Neutrophil (primary cell): ENCODE measurements around the gene SLC33A1.

Experiments used
- H3K27ac ChIP-seq: fragments of 200-600 bp; sonication (generic); 2 replicates; pipeline ENCODE4 v1.5.1; 2016; ENCODE audit warnings: mild to moderate bottlenecking, moderate library complexity
- H3K27me3 ChIP-seq: fragments of 200-600 bp; sonication (generic); 2 replicates; pipeline ENCODE4 v1.6.0; 2016; ENCODE audit warnings: mild to moderate bottlenecking
- H3K36me3 ChIP-seq: fragments of 200-600 bp; sonication (generic); 2 replicates; pipeline ENCODE4 v1.5.1; 2017
- H3K4me1 ChIP-seq, 2 experiments: fragments of 200-600 bp in 1 of 2; sonication (generic) in 1 of 2; 1 replicate in 1 of 2; 2 replicates in 1 of 2; pipeline versions ENCODE4 v1.5.1 to v1.6.1; 2013 to 2016; ENCODE audit warnings: low read depth in 1 of 2, low read length in 1 of 2, mild to moderate bottlenecking in 1 of 2, moderate library complexity in 1 of 2; ENCODE audit not compliant: control insufficient read depth in 1 of 2, insufficient read depth in 1 of 2
- H3K4me3 ChIP-seq, 2 experiments: fragments of 200-600 bp in 1 of 2; sonication (generic) in 1 of 2; 1 replicate in 1 of 2; 2 replicates in 1 of 2; pipeline ENCODE4 v1.5.1; 2013 to 2016; ENCODE audit warnings: low read depth in 1 of 2, low read length in 1 of 2, mild to moderate bottlenecking in 1 of 2, moderate library complexity in 1 of 2
- H3K9me3 ChIP-seq: fragments of 200-600 bp; sonication (generic); 2 replicates; pipeline ENCODE4 v1.5.1; 2016
- TF ChIP-seq, protein P1 (sequence below): fragments of 200-600 bp; sonication (generic); IDR thresholded peaks from 2 replicates; pipeline ENCODE4 v1.5.1; 2016; ENCODE audit warnings: antibody characterized with exemption

The SLC33A1 gene

DNA sequence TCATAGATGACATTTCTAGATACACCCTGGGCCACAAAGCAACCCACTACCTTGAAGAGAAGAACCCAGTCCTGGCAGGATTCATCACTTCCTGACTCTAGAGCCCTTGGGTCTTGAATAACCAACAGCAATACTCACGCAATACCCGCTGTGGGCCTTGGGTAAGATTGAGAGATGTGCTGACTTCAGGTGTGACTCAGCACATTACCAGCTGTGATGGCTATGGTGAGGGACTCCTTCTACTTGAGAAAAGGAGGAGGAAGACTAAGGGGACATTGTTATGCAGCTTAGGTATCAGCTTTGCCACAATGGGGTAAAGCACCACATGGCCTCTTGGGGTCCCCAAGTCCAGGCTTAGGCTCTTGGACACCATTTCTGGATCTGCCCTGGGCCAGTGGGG, 63.0 kb downstream of the SLC33A1 start:
- Histone ChIP-seq H3K9me3 (no peaks in the 10 kb centered on the region), H3K4me1 (peaks cover 9 to 16% of the 10 kb centered on the region in 2 experiments), H3K27me3 (no peaks in the 10 kb centered on the region), H3K36me3 (no peaks in the 10 kb centered on the region), H3K27ac (peak overlapping the region; percentile 59), H3K4me3 (no peak overlapping the region)
- TF ChIP-seq, protein P1, sequence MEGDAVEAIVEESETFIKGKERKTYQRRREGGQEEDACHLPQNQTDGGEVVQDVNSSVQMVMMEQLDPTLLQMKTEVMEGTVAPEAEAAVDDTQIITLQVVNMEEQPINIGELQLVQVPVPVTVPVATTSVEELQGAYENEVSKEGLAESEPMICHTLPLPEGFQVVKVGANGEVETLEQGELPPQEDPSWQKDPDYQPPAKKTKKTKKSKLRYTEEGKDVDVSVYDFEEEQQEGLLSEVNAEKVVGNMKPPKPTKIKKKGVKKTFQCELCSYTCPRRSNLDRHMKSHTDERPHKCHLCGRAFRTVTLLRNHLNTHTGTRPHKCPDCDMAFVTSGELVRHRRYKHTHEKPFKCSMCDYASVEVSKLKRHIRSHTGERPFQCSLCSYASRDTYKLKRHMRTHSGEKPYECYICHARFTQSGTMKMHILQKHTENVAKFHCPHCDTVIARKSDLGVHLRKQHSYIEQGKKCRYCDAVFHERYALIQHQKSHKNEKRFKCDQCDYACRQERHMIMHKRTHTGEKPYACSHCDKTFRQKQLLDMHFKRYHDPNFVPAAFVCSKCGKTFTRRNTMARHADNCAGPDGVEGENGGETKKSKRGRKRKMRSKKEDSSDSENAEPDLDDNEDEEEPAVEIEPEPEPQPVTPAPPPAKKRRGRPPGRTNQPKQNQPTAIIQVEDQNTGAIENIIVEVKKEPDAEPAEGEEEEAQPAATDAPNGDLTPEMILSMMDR, result no peak

DNA sequence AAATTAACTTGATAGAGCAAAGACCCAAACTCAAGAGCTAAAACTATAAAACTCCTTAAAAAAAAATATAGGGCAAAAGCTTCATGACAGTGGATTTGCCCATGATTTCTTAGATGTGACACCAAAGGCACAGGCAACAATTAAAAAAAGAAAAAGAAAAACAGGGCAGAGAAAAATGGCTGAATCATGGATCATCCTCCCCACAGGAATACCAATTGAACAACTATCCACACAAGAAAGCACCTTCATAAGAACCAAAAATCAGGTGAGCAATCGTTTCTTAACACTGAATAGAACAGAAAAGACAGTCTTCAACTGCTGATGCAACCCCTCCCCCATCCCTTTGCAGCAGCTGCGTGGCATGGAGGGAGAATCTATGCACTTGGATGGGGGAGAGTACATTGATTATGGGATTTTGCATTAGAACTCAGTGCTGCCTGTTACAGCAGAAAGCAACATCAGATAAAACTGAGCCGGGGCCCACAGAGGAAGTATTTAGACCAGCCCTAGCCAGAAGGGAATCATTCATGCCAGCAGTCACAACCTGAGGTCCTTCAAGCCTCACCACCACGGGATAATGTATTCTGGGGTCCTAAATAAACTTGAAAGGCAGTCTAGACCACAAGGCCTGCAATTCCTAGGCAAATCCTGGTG, 63.8 kb downstream of the SLC33A1 start:
- Histone ChIP-seq H3K27me3 (no peaks in the 10 kb centered on the region), H3K4me3 (no peak overlapping the region), H3K9me3 (no peaks in the 10 kb centered on the region), H3K36me3 (no peaks in the 10 kb centered on the region), H3K4me1 (peaks cover 9 to 16% of the 10 kb centered on the region in 2 experiments), H3K27ac (peak overlapping the region; percentile 59)
- TF ChIP-seq, protein P1, result no peak

DNA sequence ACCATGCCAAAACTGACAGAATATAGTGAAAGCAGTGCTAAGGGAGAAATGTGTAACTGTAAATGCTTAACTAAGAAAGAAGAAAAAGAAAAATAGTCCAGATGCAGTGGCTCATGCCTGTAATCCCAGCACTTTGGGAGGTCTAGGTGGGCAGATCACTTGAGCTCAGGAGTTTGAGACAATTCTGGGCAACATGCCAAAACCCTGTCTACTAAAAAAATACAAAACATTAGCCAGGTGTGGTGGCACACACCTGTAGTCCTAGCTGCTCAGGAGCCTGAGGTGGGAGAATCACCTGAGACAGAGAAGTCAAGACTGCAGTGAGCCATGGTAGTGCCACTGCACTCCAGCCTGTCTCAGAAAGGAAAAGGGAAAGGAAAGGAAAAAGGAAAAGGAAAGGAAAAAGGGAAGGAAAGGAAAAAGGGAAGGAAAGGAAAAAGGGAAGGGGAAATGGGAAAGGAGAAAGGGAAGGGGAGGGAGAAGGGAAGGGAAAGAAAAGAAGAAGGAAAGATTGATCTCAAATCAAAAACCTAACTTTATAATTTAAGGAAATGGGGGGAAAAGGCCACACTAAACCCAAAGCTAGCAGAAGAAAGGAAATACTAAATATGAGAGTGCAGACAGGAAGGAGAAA, 68.4 kb downstream of the SLC33A1 start:
- Histone ChIP-seq H3K36me3 (no peaks in the 10 kb centered on the region), H3K4me3 (no peak overlapping the region), H3K9me3 (no peaks in the 10 kb centered on the region), H3K4me1 (peaks cover 3 to 8% of the 10 kb centered on the region in 2 experiments), H3K27ac (no peak overlapping the region), H3K27me3 (no peaks in the 10 kb centered on the region)
- TF ChIP-seq, protein P1, result no peak

DNA sequence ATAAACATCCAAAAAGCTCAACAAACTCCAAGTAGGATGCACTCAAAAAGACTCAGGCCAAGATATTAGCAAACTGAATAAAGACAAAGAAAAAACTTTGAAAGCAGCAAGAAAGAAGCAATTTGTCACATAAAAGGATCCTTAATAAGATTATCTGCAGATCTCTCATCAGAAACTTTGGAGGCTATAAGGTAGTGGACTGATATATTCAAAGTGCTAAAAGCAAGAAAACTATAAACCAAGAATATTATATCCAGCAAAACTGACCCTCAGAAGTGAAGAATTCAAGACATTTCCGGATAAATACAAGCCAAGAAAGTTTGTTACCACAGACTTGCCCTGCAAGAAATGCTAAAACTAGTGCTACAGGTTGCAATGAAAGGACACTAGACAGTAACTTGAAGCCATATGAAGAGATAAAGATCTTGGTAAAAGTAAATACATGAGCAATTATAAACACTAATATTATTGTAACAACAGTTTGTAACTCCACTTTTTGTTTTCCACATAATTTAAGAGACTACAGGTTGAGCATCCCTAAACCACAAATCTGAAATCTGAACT, 71.8 kb downstream of the SLC33A1 start:
- H3K4me1 ChIP-seq, result no peaks in the 10 kb centered on the region
- H3K27ac ChIP-seq, result no peak overlapping the region
- no peaks in the 10 kb centered on the region for H3K27me3 ChIP-seq
- no peak overlapping the region for H3K4me3 ChIP-seq
- no peaks in the 10 kb centered on the region for H3K9me3 ChIP-seq
- H3K36me3 ChIP-seq, result no peaks in the 10 kb centered on the region
- TF ChIP-seq, protein P1, result no peak

DNA sequence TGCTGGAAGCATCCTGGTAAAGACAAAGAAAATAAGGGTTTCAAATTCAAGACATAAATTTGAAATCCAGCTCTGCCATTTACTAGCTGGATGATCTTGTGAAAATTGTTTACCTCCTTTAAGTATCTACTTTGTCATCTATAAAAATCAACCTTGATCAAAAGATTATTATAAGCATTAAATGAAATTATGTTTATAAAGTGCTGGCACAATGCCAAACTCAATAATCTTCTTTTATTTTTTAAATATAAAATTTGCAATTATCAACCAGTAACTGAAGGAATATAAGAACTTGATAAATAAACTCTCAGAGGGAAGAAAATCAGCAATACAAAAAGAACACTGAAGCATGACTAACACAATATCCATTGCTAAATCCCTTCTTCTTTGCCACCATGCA, 73.9 kb downstream of the SLC33A1 start:
- H3K27me3 ChIP-seq, result no peaks in the 10 kb centered on the region
- H3K27ac ChIP-seq, result no peak overlapping the region
- TF ChIP-seq, protein P1, result no peak
- H3K4me1 ChIP-seq, result no peaks in the 10 kb centered on the region
- no peak overlapping the region for H3K4me3 ChIP-seq
- H3K9me3 ChIP-seq, result no peaks in the 10 kb centered on the region
- no peaks in the 10 kb centered on the region for H3K36me3 ChIP-seq
